NT2/D1 (cell line): ENCODE measurements around the gene RBP5.

Experiments
- SUZ12 ChIP-seq: IDR thresholded peaks from 2 replicates; pipeline ENCODE4 v1.6.1; 2011; ENCODE audit not compliant: insufficient read length, insufficient read depth; ENCODE audit errors: extremely low read depth
- YY1 ChIP-seq: IDR thresholded peaks from 2 replicates; pipeline ENCODE4 v1.6.1; 2011; ENCODE audit not compliant: insufficient read length, insufficient read depth
- ZNF274 ChIP-seq: IDR thresholded peaks from 2 replicates; pipeline ENCODE4 v1.6.1; 2011; ENCODE audit warnings: mild to moderate bottlenecking, low read depth, low read length

- TF ChIP-seq SUZ12: no peak
- TF ChIP-seq YY1: no peak
- TF ChIP-seq ZNF274: no peak
These were observed 49.8 kb upstream of the RBP5 start for GRCh38 chr12:7178481-7178880.
